Activated CD8-positive, alpha-beta memory T cell treated with anti-CD3 and anti-CD28 coated beads, Interleukin-2, amount 10 ng/mL, durations not matched to agents 7 days and 5 days (primary cell): ENCODE data around the gene RHOA. TPM values are rescaled to one million over a fixed set of nuclear protein-coding genes. Genes with fewer than 3 reads are reported as not detected.

Experiments used
- ATAC-seq: fragments of 150-1000 bp; cut with Tn5 transposase; one replicate; pipeline ENCODE4 v1.10.0; 2021; ENCODE audit warnings: moderate library complexity
- CTCF ChIA-PET: fragments of 350-600 bp; sonication (Branson Sonifier 250); formaldehyde crosslinking; loops from one replicate; lab custom pipeline; 2021; ENCODE audit warnings: antibody characterized with exemption; lab: Charles Lee
- DNase-seq: peaks from one replicate; pipeline ENCODE4 v3.0.0-alpha.2; 2020
- H3K27ac Mint-ChIP-seq: one replicate; pipeline ENCODE4 v1.8.0; 2021; ENCODE audit warnings: mild to moderate bottlenecking, mixed read lengths
- H3K27me3 Mint-ChIP-seq: one replicate; pipeline ENCODE4 v1.8.0; 2021; ENCODE audit warnings: mixed read lengths
- H3K36me3 Mint-ChIP-seq: one replicate; pipeline ENCODE4 v1.8.0; 2021; ENCODE audit warnings: mild to moderate bottlenecking, mixed read lengths
- H3K4me1 Mint-ChIP-seq: one replicate; pipeline ENCODE4 v1.8.0; 2021; ENCODE audit warnings: mixed read lengths
- H3K4me3 Mint-ChIP-seq: one replicate; pipeline ENCODE4 v1.8.0; 2021; ENCODE audit warnings: mild to moderate bottlenecking, moderate library complexity, mixed read lengths
- H3K9me3 Mint-ChIP-seq: one replicate; pipeline ENCODE4 v1.8.0; 2022; ENCODE audit warnings: low read depth, mixed read lengths
- total RNA-seq, 2 experiments: library from RNA; stranded (reverse); gene quantifications; one replicate each; pipeline ENCODE4 v1.2.3, GENCODE V29; 2021

RHOA gene
- 100 to 1,000 TPM; 439 to 539 TPM for total RNA-seq

DNA sequence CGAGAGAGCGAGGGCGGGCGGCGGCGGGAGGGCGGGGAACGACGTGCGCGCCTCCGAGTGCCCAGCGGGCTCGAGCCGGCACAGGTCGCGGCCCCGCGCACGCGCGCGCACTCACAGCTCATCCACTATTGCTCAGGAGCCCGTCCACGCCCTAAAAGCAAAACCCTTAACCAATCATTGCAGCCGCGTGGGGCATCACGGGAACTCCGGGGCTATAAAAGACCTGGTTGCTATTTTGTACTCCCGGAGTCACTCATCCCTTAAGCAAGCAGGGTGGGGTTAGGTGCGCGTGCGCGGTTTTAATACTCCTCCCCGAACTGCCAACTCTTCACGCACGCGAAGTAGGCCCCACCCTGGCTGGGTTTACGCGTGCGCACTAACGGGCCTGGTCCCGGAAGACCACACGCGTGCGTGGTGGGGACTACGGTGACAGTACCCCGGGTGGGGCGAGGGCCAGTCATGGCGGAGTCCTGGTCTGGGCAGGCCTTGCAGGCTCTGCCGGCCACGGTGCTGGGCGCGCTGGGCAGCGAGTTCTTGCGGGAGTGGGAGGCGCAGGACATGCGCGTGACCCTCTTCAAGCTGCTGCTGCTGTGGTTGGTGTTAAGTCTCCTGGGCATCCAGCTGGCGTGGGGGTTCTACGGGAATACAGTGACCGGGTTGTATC, at the start of gene RHOA, which contains the start of gene TCTA:
Gene RHOA, minus strand, starts transcription at position 9 of the 664 bp plus-strand sequence. CDS start 36,387 bp downstream, outside the sequence.
Gene TCTA, plus strand, starts transcription at position 456 of the 664 bp plus-strand sequence. Its CDS starts 4 bp downstream, at position 460.
- peaks cover 45% of the 10 kb centered on the region for H3K36me3 Mint-ChIP-seq
- peaks cover 62% of the 10 kb centered on the region for H3K4me1 Mint-ChIP-seq
- CTCF ChIA-PET, result interaction anchor here (1.1 to 3.1 kb wide), 8 partner anchors 17 to 319 kb away, joined by 3 to 21 read pairs (median 5); partner anchors contain the start of genes DAG1, KLHDC8B, NICN1 and QRICH1

DNA sequence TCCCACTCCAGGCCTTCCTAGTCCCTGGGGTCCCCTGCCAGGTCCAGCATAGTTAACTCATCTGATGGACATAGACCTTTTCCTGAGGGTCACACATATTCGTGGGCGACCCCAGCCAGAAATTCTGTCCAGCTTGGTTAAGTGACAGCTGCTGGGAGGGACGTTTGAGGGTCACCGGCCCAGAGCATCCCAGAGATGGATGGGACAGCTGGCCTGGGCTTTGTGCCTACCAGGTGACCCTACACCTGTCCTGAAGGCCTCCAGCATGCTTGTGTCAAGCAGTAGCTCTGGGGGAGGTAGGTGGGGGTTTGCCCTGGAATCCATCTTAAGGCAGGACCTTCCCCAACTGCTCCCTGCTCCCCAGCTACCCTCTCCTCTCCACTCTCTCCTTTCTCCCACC, 49.2 kb upstream of the RHOA start:
- Mint-ChIP-seq H3K27ac (no peak overlapping the region), H3K27me3 (no peaks in the 10 kb centered on the region), H3K4me1 (no peaks in the 10 kb centered on the region), H3K4me3 (no peak overlapping the region), H3K36me3 (no peaks in the 10 kb centered on the region), H3K9me3 (no peaks in the 10 kb centered on the region)
- no peak for DNase-seq
- ATAC-seq, result no peak
- CTCF ChIA-PET, result interaction anchor here (0.6 to 3.1 kb wide), 4 partner anchors 12 to 134 kb away, joined by 3 to 11 read pairs (median 4); no protein-coding TSS in a partner anchor

More for the DNA sequence above, at the start of gene RHOA, which contains the start of gene TCTA:
- peak within 1 kb of the TSS; percentile 92 for H3K27ac Mint-ChIP-seq
- peak within 1 kb of the TSS; percentile 95 for H3K4me3 Mint-ChIP-seq
- peak; percentile 99 for DNase-seq
- ATAC-seq, result peak; percentile 85
- H3K27me3 Mint-ChIP-seq, result no peaks in the 10 kb centered on the region
- H3K9me3 Mint-ChIP-seq, result no peaks in the 10 kb centered on the region

DNA sequence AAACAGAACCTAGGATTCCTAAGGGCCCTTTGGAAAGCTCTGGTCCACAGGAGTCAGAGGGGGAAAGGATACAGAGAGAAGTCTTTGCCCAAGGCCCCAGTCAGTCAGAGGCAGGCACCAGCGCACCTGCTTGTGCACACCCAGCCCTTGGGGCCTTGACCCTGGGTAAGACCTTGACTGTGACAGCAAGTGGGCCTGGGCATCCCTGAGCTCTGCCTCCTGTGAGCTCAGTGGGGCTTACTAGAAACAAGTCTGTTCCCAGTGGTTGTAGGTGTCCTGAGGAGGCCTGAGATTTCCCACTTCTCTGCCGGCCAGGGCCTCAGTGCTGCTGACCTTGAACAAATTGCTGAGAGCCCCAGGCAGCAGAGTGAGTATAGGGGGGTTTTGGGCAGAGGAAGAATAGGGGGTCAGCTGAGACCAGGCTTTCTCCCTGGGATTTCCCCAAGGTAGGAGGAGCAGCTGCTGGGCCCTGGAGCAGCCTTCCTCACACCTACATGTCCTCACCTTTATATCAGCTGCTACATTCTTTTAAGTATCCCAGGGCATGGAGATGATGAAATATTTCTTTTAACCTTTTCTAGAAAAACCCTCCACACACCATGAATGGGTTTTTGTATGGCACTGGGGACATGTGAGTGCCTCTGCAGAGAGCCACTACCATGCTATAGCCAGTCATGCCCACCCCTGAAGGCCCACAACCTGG, 48.6 kb upstream of the RHOA start:
- Mint-ChIP-seq H3K27me3 (no peaks in the 10 kb centered on the region), H3K9me3 (no peaks in the 10 kb centered on the region), H3K4me3 (no peak overlapping the region), H3K4me1 (no peaks in the 10 kb centered on the region), H3K27ac (no peak overlapping the region), H3K36me3 (no peaks in the 10 kb centered on the region)
- DNase-seq, result no peak
- CTCF ChIA-PET, result interaction anchor here (0.6 to 3.1 kb wide), 4 partner anchors 11 to 133 kb away, joined by 3 to 11 read pairs (median 4); no protein-coding TSS in a partner anchor
- no peak for ATAC-seq

DNA sequence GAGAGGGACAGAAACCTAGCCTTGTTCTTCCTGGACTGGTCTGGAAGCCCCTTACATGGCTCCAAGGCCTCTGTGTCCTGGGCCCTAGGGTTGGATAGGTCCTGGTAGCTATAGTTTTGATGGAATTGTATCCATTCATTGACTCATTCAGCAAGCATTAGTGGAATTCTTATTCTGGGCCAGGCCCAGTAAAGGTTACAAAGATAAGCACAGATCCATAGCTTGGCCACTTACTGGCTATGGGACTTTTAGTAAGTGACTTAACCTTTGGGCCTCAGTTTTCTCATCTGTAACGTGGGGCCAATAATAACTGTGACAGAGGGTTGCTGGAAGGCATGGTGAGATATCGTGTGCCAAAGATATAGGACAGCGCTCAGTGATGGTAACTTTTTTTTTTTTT, 44.7 kb upstream of the RHOA start:
- Mint-ChIP-seq H3K27me3 (no peaks in the 10 kb centered on the region), H3K36me3 (no peaks in the 10 kb centered on the region), H3K4me1 (no peaks in the 10 kb centered on the region), H3K27ac (no peak overlapping the region), H3K9me3 (no peaks in the 10 kb centered on the region), H3K4me3 (no peak overlapping the region)
- ATAC-seq (no peak), DNase-seq (no peak)
- CTCF ChIA-PET, result interaction anchor here (1.3 kb wide), 1 partner anchor 83 kb away, joined by 3 read pairs; no protein-coding TSS in a partner anchor

DNA sequence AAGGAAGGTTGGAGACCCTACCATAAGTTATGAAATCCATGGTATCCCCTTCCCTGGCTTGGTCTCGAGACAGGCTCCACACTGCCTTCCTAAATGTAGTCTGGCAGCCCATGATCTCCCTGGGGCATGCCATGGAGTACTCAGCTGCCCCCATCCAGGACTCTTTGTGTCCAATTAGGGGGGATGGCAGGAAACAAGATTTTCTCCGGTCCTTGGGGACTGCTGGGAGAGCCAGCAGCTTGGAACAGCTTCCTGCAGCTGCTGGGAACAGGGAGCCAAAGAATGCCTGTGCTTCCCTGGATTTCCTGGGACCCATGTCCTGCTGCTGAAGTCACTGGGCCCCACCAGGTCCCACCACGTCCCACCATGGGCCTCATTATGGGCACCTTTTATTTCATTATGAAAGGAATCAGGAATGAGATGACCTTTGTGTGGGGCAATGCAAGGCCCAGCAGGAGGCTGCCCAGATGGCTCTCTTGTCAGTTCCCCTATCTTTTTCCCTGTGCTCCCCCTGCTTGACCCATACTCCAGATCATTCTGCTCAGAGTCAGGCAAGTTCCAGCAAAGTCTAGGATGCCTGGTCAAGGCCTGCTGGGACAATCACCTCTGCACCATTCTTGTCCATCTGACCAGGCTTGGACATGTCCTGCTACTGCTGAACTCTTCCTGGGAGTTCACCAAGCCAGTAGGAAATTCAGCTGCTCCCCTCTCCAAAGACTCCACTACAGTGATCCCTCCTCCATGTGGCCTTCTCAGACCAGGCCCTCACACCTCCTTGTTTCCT, 43.3 kb upstream of the RHOA start:
- no peak for ATAC-seq
- DNase-seq, result no peak
- no peaks in the 10 kb centered on the region for H3K9me3 Mint-ChIP-seq
- H3K27me3 Mint-ChIP-seq, result no peaks in the 10 kb centered on the region
- H3K4me1 Mint-ChIP-seq, result no peaks in the 10 kb centered on the region
- H3K4me3 Mint-ChIP-seq, result no peak overlapping the region
- CTCF ChIA-PET, result interaction anchor here (1.3 to 2.5 kb wide), 2 partner anchors 85 to 115 kb away, joined by 4 to 11 read pairs; partner anchors contain the start of gene USP4
- H3K36me3 Mint-ChIP-seq, result no peaks in the 10 kb centered on the region
- no peak overlapping the region for H3K27ac Mint-ChIP-seq

DNA sequence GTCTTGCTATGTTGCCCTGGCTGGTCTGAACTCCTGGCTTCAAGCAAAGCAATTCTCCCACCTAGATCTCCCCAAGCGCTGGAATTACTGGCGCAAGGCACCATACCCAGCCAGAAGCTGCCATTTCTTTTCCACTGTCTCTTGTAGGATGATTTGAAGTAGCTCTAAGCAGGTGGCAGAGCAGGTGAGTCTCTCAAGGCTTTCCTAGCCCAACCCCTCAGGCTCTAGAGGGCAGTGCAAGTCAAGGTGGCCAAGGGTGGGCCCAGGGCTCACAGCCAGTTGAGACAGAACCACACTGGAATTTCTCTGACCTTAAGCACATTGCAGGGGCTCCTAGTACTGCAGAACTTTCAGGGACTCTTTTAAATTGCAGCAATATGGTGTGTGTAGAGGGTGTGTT, 42.7 kb upstream of the RHOA start:
- DNase-seq (no peak), ATAC-seq (peak; percentile 42)
- no peak overlapping the region for H3K4me3 Mint-ChIP-seq
- no peaks in the 10 kb centered on the region for H3K4me1 Mint-ChIP-seq
- no peaks in the 10 kb centered on the region for H3K36me3 Mint-ChIP-seq
- CTCF ChIA-PET, result interaction anchor here (1.1 to 2.5 kb wide), 3 partner anchors 10 to 115 kb away, joined by 4 to 11 read pairs (median 5); partner anchors contain the start of gene USP4
- no peaks in the 10 kb centered on the region for H3K27me3 Mint-ChIP-seq
- H3K27ac Mint-ChIP-seq, result no peak overlapping the region
- H3K9me3 Mint-ChIP-seq, result no peaks in the 10 kb centered on the region

DNA sequence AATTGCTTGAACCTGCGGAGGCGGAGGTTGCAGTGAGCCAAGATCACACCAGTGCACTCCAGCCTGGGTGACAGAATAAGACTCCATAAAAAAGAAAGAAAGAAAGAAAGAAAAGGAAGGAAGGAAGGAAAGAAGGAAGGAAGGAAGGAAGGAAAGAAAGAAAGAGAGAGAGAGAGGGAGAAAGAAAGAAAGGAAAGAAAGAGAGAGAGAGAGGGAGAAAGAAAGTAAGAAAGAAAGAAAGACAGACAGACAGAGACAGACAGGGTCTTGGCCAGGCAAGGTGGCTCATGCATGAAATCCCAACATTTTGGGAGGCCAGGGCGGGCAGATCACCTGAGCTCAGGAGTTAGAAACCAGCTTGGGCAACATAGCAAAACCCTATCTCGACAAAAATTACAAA, 41.8 kb upstream of the RHOA start:
- Mint-ChIP-seq H3K27ac (no peak overlapping the region), H3K4me1 (peaks cover 6% of the 10 kb centered on the region), H3K9me3 (no peaks in the 10 kb centered on the region), H3K27me3 (no peaks in the 10 kb centered on the region), H3K4me3 (no peak overlapping the region), H3K36me3 (no peaks in the 10 kb centered on the region)
- DNase-seq, result no peak
- CTCF ChIA-PET, result interaction anchor here (1.1 to 2.5 kb wide), 3 partner anchors 9 to 283 kb away, joined by 5 to 11 read pairs (median 7); partner anchors contain the start of genes KLHDC8B and USP4
- ATAC-seq, result no peak

DNA sequence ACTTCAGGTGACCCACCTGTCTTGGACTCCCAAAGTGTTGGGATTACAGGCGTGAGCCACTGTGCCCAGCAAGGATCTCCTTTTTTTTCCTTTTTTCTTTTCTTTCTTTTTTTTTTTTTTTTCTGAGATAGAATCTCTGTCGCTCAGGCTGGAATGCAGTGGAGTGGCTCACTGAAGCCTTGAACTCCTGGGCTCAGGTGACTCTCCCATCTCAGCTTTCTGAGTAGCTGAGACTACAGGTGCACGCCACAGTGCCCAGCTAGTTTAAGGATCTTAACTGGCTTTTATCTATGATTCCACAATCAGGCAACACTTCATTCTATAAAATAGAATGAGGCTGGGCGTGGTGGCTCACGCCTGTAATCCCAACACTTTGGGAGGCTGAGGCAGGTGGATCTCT, 33.6 kb upstream of the RHOA start:
- no peaks in the 10 kb centered on the region for H3K36me3 Mint-ChIP-seq
- no peaks in the 10 kb centered on the region for H3K27me3 Mint-ChIP-seq
- ATAC-seq (no peak), DNase-seq (no peak)
- H3K9me3 Mint-ChIP-seq, result no peaks in the 10 kb centered on the region
- peak overlapping the region; percentile 24 for H3K27ac Mint-ChIP-seq
- CTCF ChIA-PET, result interaction anchor here (1.4 to 3.0 kb wide), 4 partner anchors 9 to 106 kb away, joined by 5 to 32 read pairs (median 16); partner anchors contain the start of genes RHOA, TCTA and USP4
- peaks cover 19% of the 10 kb centered on the region for H3K4me1 Mint-ChIP-seq
- no peak overlapping the region for H3K4me3 Mint-ChIP-seq

DNA sequence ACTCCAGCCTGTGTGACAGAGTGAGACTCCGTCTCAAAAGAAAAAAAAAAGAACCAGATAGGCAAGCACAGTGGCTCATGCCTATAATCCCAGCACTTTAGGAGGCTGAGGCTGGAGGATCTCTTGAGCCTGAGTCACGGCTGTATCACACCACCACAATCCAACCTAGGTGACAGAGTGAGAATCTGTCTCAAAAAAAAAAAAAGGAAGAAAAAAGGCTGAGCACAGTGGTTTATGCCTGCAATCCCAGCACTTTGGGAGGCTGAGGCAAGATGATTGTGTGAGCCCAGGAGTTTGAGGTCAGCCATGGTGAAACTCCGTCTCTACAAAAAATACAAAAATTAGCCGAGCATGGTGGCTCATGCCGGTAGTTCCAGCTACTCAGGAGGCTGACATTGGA, 23.0 kb upstream of the RHOA start:
- Mint-ChIP-seq H3K27me3 (no peaks in the 10 kb centered on the region), H3K4me1 (peaks cover 6% of the 10 kb centered on the region), H3K4me3 (no peak overlapping the region), H3K9me3 (no peaks in the 10 kb centered on the region), H3K36me3 (no peaks in the 10 kb centered on the region), H3K27ac (no peak overlapping the region)
- CTCF ChIA-PET, result interaction anchor here (1.1 kb wide), 1 partner anchor 16 kb away, joined by 3 read pairs; no protein-coding TSS in a partner anchor
- ATAC-seq (no peak), DNase-seq (no peak)

DNA sequence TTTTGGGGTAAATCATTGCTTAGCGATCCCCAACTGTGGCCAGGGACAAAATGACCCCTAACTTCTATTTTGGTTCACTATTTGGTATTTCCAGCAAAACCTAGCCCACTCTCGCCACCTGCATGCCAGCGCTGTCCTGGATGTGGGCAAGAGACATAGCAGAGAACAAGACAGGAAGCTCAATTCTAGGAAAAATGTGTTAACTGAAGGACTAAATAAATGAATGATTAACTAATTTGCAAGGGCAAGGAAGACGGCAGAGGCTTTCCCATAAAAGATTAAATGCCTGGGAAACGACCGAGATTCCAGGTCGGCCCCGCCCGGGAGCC, 16.9 kb upstream of the RHOA start:
- Mint-ChIP-seq H3K4me1 (peaks cover 30% of the 10 kb centered on the region), H3K9me3 (no peaks in the 10 kb centered on the region), H3K27me3 (no peaks in the 10 kb centered on the region), H3K4me3 (peak overlapping the region; percentile 81), H3K36me3 (peaks cover 16% of the 10 kb centered on the region), H3K27ac (peak overlapping the region; percentile 93)
- CTCF ChIA-PET, result interaction anchor here (0.8 to 2.1 kb wide), 12 partner anchors 10 to 243 kb away, joined by 3 to 13 read pairs (median 4); partner anchors contain the start of genes RHOA, TCTA and USP4
- no peak for DNase-seq
- peak; percentile 9 for ATAC-seq

DNA sequence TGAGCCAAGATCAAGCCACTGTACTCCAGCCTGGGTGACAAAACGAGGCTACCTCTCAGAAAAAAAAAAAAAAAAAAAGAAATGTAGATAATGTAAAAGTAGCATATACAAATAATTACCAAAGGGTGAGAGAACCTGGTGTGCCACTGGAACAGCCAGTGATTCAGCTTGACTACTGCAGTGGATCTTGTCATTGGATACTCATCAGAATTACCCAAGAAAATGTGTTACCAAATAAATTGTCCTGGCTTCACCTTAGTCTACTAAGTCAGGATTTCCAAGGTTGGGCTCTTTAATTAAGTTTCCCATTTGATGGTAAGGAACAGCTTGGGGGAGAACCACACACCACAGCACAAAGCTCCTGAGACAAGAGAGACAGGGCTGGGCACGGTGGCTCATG, 15.8 kb upstream of the RHOA start:
- H3K27me3 Mint-ChIP-seq, result no peaks in the 10 kb centered on the region
- H3K9me3 Mint-ChIP-seq, result no peaks in the 10 kb centered on the region
- peak overlapping the region; percentile 81 for H3K4me3 Mint-ChIP-seq
- H3K4me1 Mint-ChIP-seq, result peaks cover 37% of the 10 kb centered on the region
- CTCF ChIA-PET, result interaction anchor here (1.2 kb wide), 1 partner anchor 11 kb away, joined by 3 read pairs; no protein-coding TSS in a partner anchor
- DNase-seq (no peak), ATAC-seq (no peak)
- H3K27ac Mint-ChIP-seq, result peak overlapping the region; percentile 65
- peaks cover 22% of the 10 kb centered on the region for H3K36me3 Mint-ChIP-seq

DNA sequence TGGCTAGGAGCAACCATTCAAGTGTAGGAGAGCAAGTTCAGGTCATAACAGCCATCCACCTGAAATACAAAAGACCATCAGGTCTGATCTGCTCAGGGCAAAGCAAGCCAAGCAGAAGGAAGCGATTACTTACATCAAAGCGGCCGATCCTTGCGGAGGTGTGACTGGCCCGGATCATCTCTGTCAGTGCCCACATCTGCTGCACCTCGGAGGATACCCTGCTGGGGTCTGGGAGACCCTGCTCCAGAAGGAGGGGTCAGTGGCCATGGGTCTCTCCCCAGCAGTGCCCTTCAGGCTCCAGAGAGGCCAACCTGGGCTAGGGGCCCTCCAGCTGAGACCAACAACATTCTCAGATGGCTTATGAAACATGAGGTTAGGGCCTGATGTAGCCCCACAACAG, 13.0 kb upstream of the RHOA start:
- Mint-ChIP-seq H3K27ac (peak overlapping the region; percentile 20), H3K4me1 (peaks cover 50% of the 10 kb centered on the region), H3K36me3 (peaks cover 31% of the 10 kb centered on the region), H3K9me3 (no peaks in the 10 kb centered on the region), H3K27me3 (no peaks in the 10 kb centered on the region), H3K4me3 (no peak overlapping the region)
- DNase-seq, result no peak
- ATAC-seq, result no peak
- CTCF ChIA-PET, result interaction anchor here (1.8 kb wide), 1 partner anchor 9 kb away, joined by 11 read pairs; no protein-coding TSS in a partner anchor
